Jurkat, Clone E6-1 (cell line): Measurements from ENCODE around the gene PELI2.

Experiments used
- DNase-seq: peaks from one replicate; pipeline ENCODE4 v3.0.0-alpha.2; 2011; ENCODE audit warnings: low read depth, low spot score
- H3K4me3 ChIP-seq: 2 replicates; pipeline ENCODE4 v1.5.1; 2011; ENCODE audit warnings: mild to moderate bottlenecking, low read length, control low read depth, moderate library complexity

The PELI2 gene

GRCh38 chr14:56193347-56193746, 75.1 kb downstream of the PELI2 start:
- DNase-seq: no peak
- no peak overlapping the region for H3K4me3 ChIP-seq

GRCh38 chr14:56194042-56194441, 75.8 kb downstream of the PELI2 start:
- peak overlapping the region; percentile 43 for H3K4me3 ChIP-seq
- peak; percentile 86 for DNase-seq

DNA sequence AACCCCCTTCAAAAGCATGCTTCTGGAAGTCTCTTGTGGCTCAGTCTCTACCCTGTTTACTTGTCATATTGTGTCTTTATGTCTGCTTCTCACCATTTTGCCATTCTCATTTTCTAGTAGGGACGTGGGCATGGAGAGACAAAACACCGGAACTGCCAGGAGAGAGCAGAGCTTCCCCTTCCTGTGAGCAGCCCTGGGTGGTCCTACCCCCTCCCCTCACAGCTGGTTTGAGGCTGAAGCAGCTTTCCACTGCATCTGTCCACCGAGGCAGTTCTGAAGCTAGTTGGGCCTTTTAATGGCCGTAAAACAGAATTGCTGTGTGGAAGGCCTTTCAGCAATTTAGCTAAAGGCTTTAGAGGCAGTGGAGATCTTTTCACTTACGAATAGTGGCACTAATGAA, 77.0 kb downstream of the PELI2 start:
- DNase-seq: peak; percentile 81
- peak overlapping the region; percentile 43 for H3K4me3 ChIP-seq

- DNase-seq: peak; percentile 97
- H3K4me3 ChIP-seq: peak overlapping the region; percentile 43
Observed at GRCh38 chr14:56195704-56196103, 77.5 kb downstream of the PELI2 start.

GRCh38 chr14:56196274-56196673, 78.1 kb downstream of the PELI2 start:
- no peak for DNase-seq
- H3K4me3 ChIP-seq: peak overlapping the region; percentile 38

DNA sequence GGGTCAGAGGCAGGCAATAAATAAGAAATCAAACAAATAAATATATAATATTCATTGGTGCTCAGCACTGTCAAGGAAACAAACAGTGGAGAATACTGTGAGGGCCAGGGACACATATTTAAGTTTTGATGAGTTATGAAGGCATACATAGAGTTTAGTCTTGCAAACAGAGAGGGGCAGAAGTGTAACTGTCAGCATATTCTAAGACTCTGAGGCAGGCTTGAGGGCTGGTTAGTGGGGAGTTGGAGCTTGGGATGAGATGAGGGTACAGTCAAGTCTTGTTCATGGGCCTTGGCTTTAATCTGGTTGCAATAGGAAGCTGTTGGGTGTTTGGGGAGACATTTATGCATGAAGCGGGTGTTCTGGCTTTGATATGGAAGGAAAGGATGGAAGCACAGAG, 78.9 kb downstream of the PELI2 start:
- no peak for DNase-seq
- no peak overlapping the region for H3K4me3 ChIP-seq

- H3K4me3 ChIP-seq: no peak overlapping the region
Observed at GRCh38 chr14:56198438-56198837, 80.2 kb downstream of the PELI2 start.

GRCh38 chr14:56199095-56199981, 81.1 kb downstream of the PELI2 start:
- DNase-seq: no peak
- no peak overlapping the region for H3K4me3 ChIP-seq

More at GRCh38 chr14:56198438-56198837, 80.2 kb downstream of the PELI2 start:
- DNase-seq: no peak

- no peak for DNase-seq
Observed at GRCh38 chr14:56199982-56200577, 81.9 kb downstream of the PELI2 start.

DNA sequence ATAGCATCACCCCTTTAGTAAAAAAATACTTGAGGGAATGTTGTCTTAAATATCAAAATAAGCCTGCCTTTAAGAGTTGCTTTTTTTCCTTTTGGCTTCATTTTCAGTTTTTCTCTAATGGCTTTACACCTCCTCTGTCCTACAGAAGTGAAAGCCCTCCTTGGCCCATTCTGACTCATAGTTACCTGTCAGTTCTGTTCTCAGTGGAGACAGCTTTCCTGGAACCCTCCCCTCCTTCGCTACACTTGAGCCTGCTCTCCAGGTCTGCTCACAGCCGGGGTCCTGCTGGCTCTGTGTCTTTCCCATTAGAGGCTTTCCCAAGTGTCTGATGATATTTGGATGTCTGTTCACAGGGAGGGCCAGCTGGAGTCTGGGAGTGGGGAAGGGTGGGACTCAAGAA, 84.0 kb downstream of the PELI2 start:
- DNase-seq: no peak
- H3K4me3 ChIP-seq: no peak overlapping the region

More at GRCh38 chr14:56199982-56200577, 81.9 kb downstream of the PELI2 start:
- H3K4me3 ChIP-seq: no peak overlapping the region

DNA sequence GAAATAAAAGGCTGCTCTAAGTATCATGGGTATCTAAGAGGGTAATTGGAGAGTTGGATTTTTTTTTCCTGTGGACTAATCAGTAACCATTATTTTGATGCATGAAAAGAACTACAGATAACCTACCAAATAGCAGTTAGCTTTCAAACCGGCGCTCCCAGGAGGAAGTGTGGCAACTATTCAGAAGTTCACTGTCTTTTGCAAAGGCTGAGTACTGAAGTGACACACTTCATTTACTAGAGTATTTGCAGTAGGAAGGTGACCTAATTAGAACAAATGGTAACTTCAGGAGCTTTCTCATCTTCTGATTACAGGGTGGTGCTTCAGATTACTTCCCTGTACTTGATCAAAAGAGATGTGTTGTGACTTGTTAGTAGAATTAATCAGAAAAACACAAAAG, 87.7 kb downstream of the PELI2 start:
- no peak for DNase-seq
- no peak overlapping the region for H3K4me3 ChIP-seq

DNA sequence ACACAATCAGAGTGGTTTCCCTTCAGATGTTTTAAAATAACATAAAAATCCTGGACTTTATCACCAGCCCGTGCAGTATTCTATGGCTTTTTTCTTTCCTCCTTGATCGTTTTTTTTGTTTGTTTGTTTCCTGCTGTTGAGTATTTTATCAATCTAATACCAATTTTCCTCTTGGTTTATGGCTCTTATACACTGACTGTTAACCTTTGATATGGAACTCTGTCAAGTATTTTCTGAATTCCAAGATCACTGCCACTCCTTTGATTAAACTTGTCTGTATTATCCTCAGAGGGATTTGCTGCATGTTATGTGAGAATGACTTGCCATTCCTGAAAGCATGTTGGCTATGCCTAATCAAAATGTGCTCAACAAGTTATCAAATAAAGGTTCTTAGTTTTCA, 88.4 kb downstream of the PELI2 start:
- H3K4me3 ChIP-seq: no peak overlapping the region
- DNase-seq: no peak

DNA sequence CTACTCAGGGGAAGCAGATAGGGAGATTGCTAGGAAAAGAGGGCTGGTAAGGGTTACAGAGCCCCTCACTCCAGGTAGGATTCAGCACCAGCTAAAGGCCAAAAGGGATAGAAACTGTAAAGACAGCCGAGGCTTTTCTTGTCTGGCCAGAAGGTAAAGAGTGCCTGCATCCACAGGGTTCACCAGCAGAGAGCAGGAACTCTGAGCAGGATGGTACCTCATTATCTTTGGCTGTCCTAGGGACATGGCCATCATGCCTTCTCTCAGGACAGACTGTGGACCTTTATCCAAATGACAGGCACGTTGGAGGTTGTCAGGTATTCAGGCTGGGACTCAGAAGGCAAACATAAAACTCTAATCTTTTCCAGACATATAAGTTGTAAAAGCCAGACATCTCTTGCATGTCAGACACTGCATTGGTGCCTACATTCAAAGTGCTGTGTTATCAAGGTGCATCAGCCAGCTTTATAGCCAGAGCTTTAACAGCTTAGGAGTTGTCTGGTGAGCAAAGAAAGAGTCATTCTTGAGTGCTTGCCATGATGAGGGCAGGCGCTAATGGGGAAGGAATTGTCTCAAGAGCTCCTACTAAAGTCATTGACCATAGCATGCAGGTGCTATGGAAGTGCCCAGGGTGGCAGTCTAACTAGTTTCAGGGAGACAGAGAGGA, 89.5 kb downstream of the PELI2 start:
- DNase-seq: no peak

DNA sequence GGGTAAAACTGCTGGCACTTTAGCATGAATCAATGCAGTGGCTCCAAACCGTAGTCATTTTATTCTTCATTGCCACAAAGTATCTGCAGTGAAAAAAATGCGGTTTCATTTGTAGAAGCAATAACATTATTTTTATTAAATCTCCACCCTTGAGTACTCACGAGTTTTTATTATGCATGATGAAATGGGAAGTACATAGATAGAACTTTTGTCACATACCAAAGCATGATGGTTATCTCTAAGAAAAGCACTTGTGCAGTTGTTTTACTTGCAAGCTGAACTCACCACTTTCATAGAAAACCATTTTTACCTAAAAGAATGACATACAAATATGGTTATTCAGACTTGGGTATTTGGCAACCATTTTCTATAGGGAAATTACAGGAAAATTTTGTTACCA, 90.3 kb downstream of the PELI2 start:
- no peak overlapping the region for H3K4me3 ChIP-seq
- DNase-seq: no peak

More for the DNA sequence above, 89.5 kb downstream of the PELI2 start:
- H3K4me3 ChIP-seq: no peak overlapping the region

DNA sequence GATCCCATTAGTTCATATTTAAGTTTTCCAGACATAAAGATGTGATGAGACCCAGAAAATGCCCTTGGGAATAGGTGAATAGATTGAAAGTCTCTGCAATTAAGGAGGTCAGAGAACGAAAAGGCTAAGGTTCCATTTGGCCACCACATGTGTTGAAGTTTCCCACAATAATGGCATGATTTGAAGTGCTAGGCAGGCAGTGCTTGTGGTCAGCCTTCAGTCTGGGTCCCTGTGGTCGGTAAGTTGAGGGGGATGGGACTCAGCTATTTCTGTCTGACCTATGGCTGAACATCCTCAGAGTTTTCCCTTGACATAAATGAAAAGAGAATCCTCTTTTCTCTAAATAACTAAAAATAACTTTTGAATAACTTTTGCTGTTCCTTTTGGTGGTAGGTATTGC, 92.4 kb downstream of the PELI2 start:
- DNase-seq: no peak
- no peak overlapping the region for H3K4me3 ChIP-seq

DNA sequence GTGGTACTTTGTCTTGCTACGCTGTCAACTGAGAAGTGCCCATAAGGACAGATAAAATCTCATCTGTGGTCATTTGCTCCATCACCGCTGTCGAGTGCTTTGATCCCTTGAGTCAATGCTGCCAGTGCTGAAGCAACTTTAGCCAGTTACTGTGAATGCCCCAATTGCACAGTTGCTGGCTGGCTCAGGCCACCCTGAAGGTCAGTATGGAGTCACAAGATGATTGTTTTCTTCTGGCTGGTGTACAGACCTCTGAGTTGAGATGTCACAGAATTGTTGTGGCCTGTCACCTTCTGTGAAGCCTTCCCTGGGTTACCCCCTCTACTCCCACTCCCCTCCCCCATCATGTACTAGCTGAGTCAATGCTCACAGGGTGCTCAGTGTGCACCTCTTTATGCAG, 92.9 kb downstream of the PELI2 start:
- DNase-seq: no peak

DNA sequence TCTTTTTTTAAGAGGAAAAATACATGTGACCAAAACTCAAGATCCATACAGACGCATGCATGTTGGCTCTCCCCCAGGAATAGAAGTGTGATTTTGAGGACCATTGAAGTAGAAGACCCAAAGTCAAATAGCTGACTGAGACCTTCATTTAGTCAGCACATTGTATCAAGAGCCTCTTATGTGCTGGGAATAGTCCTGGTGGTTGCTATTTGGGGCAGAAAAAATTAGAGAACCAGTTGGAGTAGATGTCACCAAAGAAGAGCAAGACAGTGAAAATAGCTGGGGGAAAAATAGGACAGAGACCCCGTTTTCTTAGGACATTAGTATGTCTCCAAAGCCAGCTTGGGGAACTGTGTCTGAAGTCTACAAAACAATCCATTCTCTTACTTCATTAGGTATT, 93.6 kb downstream of the PELI2 start:
- no peak for DNase-seq
- H3K4me3 ChIP-seq: no peak overlapping the region

More for the DNA sequence above, 92.9 kb downstream of the PELI2 start:
- H3K4me3 ChIP-seq: no peak overlapping the region

DNA sequence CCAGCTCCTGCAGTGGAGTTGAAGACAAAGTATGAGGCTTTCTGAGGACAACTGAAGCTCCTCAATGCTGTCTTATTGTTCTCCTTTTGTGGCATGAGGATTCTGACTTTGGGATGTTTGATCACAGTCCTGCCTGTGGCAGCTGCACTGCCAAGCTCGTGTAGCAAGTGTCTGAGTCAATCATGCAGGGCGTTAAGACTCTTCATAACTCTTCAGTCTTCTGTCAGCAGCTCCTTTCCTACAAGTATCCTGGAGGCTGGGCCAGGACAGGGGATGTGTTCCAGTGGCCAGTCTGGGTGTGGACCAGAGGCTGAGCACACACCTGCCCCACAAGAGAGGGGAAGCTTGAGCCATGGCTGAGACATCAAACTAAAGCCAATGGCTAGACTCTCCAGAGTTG, 94.3 kb downstream of the PELI2 start:
- DNase-seq: no peak
- H3K4me3 ChIP-seq: no peak overlapping the region

GRCh38 chr14:56213306-56213705, 95.1 kb downstream of the PELI2 start:
- no peak for DNase-seq
- no peak overlapping the region for H3K4me3 ChIP-seq

DNA sequence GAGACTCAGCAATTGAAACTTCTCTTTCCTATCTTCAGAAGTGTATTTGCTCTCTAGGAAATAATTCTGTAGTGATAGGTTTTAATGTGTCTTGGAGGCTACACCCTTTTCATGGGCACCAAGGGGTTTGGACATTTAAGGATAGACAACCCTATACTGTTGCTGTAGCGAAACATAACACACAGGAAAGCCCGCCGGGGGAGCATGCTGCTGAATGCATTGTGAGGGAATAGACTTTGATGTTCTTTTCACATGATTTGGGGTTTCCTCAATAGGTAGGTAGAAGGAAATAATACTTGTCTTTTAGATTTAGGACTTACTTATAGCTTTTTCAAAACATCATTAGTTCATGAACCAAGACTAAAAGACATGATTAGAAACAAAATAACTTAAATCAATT, 97.0 kb downstream of the PELI2 start:
- H3K4me3 ChIP-seq: no peak overlapping the region; the same call in 1 of the 2 replicates
- peak; percentile 78 for DNase-seq
